GM12872 (cell line): Measurements from ENCODE around the gene RBM34.

Experiments used
- TF ChIP-seq, protein P1 (sequence below): IDR thresholded peaks from 3 replicates; pipeline ENCODE4 v1.5.1; 2011; ENCODE audit warnings: low read depth, mild to moderate bottlenecking, low read length, moderate library complexity; ENCODE audit not compliant: insufficient read depth

The RBM34 gene

DNA sequence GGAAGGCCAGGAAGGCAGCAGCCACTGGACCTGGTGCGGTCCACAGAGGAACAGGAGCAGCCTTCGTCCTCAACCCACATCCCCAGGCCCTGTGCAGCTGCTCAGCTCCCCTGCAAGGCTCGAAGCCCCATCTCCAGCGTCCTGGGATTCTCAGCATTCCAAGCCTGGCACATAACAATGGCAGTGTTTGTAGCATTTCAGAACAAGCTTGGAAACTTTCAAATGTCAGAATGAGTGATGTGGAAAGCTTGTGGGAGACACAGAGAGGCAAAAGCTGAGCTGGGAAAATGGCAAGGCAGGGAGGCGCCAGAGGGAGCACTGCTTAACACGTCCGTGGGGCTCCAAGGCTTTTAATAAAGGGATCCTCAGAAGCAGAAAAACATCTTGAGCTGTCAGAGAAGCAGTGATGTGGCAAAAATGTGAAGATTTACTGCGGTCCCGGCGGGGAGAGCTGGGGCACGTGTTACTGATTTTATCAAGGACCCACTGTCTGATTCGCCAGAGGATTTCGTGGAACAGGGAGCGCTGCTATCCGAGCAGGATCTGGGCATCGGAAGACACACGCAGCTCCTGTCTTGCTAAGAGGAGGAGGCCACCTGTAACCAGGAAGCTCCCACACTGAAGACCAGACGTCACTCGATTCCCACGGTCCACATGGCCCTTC lies 70.5 kb downstream of the RBM34 start:
- TF ChIP-seq, protein P1, sequence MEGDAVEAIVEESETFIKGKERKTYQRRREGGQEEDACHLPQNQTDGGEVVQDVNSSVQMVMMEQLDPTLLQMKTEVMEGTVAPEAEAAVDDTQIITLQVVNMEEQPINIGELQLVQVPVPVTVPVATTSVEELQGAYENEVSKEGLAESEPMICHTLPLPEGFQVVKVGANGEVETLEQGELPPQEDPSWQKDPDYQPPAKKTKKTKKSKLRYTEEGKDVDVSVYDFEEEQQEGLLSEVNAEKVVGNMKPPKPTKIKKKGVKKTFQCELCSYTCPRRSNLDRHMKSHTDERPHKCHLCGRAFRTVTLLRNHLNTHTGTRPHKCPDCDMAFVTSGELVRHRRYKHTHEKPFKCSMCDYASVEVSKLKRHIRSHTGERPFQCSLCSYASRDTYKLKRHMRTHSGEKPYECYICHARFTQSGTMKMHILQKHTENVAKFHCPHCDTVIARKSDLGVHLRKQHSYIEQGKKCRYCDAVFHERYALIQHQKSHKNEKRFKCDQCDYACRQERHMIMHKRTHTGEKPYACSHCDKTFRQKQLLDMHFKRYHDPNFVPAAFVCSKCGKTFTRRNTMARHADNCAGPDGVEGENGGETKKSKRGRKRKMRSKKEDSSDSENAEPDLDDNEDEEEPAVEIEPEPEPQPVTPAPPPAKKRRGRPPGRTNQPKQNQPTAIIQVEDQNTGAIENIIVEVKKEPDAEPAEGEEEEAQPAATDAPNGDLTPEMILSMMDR = no peak

DNA sequence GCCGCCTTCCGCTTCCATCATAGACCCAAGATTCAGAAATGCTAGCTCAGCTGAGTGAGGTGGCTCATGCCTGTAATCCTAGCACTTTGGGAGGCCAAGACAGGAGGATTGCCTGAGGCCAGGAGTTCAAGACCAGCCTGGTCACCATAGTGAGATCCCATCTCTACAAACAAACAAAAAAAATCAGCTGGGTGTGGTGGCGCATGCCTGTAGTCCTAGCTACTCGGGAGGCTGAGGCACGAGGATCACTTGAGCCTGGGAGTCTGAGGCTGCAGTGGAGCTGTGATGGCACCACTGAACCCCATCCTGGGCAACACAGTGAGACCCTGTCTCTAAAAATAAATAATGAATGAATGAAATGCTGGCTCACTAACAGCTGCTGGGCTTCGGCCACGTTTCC lies 72.1 kb downstream of the RBM34 start:
- TF ChIP-seq, protein P1 = no peak

GRCh38 chr1:235088430-235088829 lies 72.6 kb downstream of the RBM34 start:
- TF ChIP-seq, protein P1 = no peak

- TF ChIP-seq, protein P1 = no peak
These were observed 73.1 kb downstream of the RBM34 start for GRCh38 chr1:235087906-235088305.
